Left forelimb (tissue), 1 donor: ENCODE results near the gene EDAR.

Experiments
- DNase-seq: peaks from one replicate; pipeline ENCODE4 v3.0.0-alpha.2; 2018; ENCODE audit warnings: low spot score

EDAR gene

GRCh38 chr2:109001201-109001600, 12.2 kb upstream of the EDAR start:
- DNase-seq, result no peak

DNA sequence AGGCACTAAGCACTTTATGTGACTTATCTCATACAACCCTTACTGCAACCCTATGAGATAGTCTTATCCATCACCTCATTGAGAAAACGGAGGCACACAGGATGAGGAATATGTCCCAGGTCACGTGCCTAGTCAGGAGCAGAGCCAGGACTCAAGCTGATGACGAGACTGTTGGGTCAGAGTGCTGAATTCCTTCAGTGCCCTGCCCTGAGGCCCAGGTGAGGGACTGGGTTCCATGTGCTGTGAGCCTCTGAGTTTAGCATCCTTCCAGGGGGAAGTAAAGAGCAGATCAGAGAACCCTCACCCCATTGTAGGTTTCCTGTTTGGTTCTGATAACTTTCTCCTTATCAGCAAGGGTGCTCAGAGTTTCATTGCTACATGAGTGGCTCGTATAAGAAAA, 11.7 kb upstream of the EDAR start:
- no peak for DNase-seq

DNA sequence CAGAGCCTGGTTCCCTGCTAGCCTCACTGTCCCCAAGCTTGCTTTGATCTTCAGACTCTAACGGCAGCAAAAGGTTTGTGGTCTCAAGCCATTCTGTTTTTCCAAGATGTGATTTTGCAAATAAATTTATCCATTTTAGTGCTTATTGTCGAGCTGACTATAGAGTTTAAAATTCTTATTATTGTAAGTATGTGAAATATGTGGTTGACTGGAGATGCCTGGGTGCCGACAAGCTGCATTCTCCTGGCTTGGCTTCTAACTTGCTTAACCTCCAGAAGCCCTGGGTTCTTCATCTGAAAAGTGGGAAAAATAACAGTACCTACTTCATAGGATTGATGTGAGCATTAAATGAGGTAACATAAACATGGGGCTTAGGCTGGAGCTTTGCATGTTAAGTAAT, 9.9 kb upstream of the EDAR start:
- no peak for DNase-seq

GRCh38 chr2:108994178-108994577, 5.2 kb upstream of the EDAR start:
- DNase-seq, result no peak

- DNase-seq, result no peak
Observed at GRCh38 chr2:108993095-108993937, 4.3 kb upstream of the EDAR start.

- no peak for DNase-seq
Observed at GRCh38 chr2:108988076-108988795, 784 bp downstream of the EDAR start.

DNA sequence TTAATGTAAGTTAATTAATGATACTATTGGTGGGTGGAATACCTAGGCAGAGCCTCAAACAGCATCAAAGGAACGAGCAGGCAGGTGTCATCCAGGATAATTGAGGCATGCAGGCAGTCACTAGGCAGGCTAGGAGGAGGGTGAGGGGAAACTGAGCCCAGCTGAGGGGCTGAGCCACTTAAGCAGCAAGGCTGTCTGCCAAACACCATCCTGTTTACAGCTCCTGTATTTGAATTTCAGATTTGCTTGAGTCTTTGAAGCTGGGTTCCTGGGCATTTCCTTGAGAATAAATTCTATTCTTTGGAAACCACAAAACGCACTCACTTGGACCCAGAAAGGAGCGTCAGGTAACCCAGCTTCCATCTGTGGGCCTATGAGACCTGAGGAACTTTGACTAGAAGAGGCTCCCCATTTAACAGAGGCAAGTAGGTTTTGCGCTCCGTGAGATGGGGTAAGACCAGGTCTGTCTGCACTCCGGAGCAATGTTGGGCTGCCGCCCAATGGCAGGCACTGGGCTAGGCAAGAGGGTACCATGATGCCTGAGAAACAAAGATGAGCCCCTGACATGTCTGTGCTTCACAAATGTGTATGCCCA, 2.0 kb downstream of the EDAR start:
- no peak for DNase-seq

DNA sequence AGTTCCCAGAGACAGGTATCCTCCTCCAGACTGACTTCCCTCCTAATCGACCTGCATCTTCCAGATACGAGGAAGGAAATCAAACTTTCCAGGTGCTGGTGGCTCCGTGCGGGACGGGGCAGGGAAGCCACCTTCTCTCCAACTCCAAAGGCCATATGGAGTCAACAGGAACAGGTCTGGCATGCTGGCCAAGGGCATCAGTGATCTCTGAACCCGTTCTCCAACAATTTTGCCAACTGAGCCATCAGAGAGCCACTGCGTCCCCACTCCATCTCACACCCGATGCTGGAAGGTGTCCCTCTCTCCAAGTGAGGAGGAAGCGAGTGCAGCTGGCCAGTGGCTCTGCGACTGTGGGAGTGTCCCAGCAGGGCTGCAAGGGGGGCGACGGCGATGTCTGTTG, 5.4 kb downstream of the EDAR start:
- no peak for DNase-seq

DNA sequence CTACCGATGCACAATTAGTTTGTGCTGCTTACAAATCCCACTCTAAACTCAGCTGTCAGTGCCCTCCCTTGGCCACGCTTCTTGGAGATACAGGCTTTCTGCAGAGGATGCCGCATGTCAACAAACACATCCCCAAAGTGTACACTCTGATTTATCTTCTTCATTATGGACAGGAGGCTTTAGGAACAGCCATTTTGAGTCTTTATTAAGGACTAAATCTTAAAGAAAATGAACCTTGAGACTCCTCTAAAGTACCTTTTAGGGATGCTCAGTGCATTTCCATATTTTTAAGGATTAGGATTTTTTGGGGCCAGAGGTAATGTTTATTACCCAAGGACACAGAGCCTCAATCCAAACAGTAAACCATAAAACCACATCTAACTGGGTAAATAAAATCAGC, 6.0 kb downstream of the EDAR start:
- no peak for DNase-seq

DNA sequence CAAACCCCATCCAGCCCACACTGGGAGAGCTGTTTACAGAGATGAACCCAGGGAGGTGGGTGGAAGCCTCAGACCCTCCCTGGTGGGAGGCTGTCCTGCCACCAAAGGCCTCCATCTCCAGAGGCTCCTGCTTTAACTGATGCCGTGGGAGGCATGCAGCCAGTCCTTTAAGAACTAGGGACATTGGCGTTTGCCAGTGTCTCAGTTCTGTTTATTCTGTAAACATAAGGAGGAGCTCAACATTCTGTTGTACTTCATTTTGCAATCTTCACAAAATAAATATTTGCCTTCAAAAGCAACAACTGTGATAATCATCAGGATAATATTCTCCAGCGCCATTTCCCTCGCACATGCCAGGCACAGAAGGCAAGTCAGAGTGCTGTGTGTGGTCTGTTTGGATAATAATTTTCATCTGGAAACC, 6.8 kb downstream of the EDAR start:
- DNase-seq, result no peak

DNA sequence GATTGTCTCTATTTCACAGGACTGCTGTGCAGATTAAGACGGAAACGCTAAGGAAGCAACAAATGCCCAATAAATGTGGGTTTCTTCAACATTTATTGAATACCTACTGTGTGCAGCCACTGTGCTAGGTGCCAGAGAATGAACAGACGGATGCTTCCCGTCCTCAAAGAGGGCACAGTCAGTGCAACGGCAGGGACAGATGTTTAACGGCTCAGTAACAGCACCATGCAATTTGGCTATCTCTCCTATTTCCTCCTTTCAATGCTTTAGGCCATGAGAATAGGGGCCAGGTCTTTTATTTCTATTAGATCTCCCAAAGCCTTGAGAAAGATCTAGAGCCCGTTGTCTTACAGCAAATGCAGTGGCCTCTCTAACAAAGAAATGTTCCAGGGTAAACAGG, 7.2 kb downstream of the EDAR start:
- DNase-seq, result no peak

- DNase-seq, result no peak
Observed at GRCh38 chr2:108980076-108980475, 8.9 kb downstream of the EDAR start.

DNA sequence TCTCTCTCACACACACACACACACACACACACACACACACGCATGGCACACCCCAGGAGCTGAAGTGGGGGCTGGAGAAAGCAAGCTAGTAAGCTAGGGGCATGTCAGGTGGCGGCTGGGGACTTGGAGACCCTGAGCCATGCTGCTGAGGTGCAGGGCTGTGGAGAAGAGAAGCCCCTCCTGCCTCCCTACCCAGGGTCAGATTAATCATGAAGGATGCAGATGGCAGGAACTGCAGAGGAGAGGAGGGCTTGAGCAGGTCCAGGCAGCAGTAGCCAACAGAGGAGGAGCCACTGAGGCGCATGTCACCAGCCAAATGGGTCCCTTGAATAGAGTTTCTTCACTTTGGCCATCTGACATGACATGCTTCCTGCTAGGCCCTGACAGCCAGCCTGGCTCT, 9.6 kb downstream of the EDAR start:
- DNase-seq, result no peak

DNA sequence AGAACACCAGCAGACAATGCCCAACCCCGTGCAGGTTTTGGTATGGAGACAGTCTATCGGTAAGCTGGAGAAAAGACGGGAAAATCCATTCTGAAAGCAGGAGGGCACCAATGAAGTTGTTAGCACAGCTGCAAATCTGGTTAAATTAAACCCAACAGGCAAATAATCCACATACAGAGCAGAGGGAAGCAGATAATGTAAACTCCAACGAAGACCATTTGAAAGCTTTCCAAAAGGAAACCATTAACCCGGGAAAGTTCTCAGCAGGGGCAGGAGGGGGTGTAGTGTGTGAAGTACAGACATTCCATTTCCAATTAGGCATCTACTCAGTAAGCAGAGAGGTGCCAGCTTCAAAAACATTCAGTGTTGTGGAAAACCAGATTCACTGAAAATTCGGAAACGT, 10.3 kb downstream of the EDAR start:
- no peak for DNase-seq

- no peak for DNase-seq
Observed at GRCh38 chr2:108975613-108976435, 13.2 kb downstream of the EDAR start.

DNA sequence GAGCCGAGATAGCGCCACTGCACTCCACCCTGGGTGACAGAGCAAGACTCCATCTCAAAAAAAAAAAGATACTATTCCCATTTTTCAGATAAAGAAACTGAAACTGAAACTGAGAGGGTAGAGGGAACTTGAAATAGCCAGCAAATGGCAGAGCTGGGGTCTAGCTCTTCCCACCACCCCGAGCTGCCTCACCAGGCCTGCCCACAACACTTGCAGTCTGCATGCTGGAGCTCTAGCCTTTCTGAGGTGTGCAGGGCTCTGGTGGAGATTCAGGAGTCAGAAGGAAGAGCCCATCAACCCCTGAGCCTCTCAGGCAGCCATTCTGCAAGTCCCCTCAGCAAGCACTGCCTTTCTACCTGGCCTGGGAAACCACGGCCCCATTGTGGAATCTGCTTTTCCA, 14.3 kb downstream of the EDAR start:
- no peak for DNase-seq

DNA sequence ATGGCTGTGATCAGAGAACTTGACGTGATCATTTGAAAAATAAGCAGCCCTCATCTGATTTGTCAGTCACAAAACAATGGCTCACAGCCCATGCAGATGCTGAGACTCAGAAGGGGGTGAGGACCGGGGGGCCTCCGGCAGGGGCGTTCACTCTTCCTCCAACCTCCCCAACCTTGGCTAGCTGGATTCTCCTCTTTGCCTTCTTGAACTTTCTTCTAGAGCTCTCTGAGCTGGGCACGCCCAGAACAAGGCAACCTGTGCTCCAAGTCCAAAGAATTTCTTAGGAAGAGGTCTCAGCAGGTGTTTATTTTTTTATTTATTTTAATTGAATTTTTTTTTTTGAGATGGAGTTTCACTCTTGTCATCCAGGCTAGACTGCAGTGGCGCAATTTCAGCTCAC, 16.4 kb downstream of the EDAR start:
- no peak for DNase-seq

DNA sequence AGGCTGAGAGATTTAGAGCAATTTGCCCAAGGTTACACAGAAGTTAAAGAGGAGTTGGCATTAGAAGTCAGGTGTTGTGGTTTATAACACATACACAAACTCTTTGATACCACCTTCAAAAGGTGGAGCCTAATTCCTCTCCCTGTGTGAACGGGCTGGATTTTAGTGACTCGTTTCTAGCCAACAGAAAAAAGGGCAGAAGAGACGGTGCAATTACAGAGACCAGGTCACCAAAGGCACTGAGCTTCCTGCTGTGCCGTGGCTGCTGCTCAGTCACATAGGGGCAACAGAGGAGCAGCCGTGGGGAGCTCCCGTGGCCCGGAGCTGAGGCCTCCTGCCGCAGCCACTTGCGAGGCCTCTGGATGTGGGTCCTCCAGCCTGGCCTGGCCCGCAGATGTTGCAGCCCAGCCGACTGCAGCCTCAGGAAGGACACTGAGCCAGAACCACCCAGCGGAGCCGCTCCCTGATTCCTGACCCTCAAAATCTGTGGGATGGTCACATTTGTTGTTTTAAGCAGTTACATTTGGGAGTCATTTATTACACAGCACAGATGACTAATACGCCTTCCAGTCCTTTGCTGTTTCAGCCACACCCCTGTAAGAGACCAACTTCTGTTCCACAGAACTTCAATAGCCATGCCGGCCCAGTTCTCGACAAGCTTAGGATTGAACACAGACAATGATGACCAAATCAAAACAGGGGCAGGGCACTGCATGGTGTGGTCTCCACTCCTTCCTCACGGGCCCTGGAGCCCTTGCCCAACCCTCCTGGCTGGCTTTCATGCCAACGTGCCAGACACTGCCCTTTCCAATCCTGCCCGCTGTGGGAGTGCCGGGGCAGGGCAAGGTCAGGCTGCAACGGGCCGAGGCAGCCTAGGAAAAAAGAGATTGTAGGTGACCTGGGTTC, 17.1 kb downstream of the EDAR start:
- DNase-seq, result no peak

GRCh38 chr2:108970369-108970768, 18.7 kb downstream of the EDAR start:
- DNase-seq, result no peak

DNA sequence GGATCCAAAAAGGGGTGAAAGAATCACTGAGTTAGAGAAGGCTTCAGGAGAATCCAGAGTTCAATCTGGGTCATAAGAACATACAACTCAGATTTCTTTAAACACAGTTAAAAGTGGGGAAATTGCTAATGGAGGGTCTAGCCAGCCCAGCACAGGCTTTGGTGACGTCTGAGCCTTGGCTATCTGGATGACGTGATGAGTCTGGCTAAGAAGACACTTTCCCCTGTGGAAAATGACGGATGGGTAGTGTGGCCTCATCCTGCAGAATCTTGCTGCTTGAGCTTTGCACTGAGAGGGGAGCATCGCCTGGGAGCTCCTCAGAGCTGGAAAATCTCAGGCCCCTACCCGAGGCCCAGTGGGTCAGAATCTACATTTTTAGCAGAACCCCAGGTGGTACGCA, 19.2 kb downstream of the EDAR start:
- no peak for DNase-seq

- no peak for DNase-seq
Observed at GRCh38 chr2:108968619-108969018, 20.4 kb downstream of the EDAR start.
